ENCODE measurements around the gene ATG13. TPM values are rescaled to one million over a fixed set of nuclear protein-coding genes. Genes with fewer than 3 reads are reported as not detected.

ATG13 gene
- total and polyA plus RNA-seq, 2 experiments from 2014 or later = 32.9 to 71.1 TPM

DNA sequence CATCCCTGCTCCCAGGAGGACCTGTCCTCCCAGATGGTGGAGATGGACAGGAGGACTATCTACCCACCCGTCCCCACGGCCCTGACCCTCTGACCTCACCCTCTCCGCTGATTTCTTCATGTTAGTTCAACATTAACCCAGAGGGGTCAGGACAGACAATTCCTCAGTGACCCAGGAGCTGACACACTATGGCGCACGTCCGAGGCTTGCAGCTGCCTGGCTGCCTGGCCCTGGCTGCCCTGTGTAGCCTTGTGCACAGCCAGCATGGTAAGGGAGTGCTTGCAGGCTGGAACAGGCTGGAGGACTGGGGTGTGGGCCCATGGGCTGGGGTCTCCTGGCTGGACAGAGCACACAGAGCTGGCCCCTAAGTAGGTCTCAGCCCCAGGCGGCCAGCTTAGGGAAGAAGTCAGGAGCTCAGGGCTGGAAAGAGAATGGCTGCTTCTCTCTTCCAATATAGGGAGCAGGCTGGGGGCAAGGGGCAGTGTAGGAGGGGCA lies 101.7 kb downstream of the ATG13 start, which contains the start of gene F2:
F2 (plus strand) TSS at position 166 of the 495 bp plus-strand sequence; CDS start at position 189, 23 bp downstream.
- peak within 1 kb of the TSS; percentile 52 for H2AFZ ChIP-seq
- no peaks in the 10 kb centered on the region for H3K9me2 ChIP-seq (ENCODE audit: insufficient read depth)
- Mint-ChIP-seq H3K4me1 (peaks cover 6% of the 10 kb centered on the region), H3K36me3 (ENCODE audit: low read depth) (no peaks in the 10 kb centered on the region), H3K4me3 (no peak within 1 kb of the TSS), H3K27ac (no peak within 1 kb of the TSS), H3K27me3 (ENCODE audit: insufficient read depth, low read depth, poor library complexity) (peaks cover 9% of the 10 kb centered on the region), H3K9me3 (no peaks in the 10 kb centered on the region; the same call in 2 of the 3 replicates)
- no peaks in the 10 kb centered on the region for H3K27me3 ChIP-seq (ENCODE audit: insufficient read depth)
- no peaks in the 10 kb centered on the region for H4K20me1 ChIP-seq (replicated peaks; ENCODE audit: insufficient read depth)
- no peak within 1 kb of the TSS for H3K4me3 ChIP-seq
- DNase-seq (ENCODE audit: low spot score) (no peak), ATAC-seq (no peak; the same call in 2 of the 3 replicates)
- no peaks in the 10 kb centered on the region for H3K4me1 ChIP-seq (ENCODE audit: insufficient read depth)
- no peaks in the 10 kb centered on the region for H3K79me2 ChIP-seq (replicated peaks; ENCODE audit: insufficient read depth)
- no peaks in the 10 kb centered on the region for H3K36me3 ChIP-seq (ENCODE audit: insufficient read depth)
- TF ChIP-seq, protein P1, sequence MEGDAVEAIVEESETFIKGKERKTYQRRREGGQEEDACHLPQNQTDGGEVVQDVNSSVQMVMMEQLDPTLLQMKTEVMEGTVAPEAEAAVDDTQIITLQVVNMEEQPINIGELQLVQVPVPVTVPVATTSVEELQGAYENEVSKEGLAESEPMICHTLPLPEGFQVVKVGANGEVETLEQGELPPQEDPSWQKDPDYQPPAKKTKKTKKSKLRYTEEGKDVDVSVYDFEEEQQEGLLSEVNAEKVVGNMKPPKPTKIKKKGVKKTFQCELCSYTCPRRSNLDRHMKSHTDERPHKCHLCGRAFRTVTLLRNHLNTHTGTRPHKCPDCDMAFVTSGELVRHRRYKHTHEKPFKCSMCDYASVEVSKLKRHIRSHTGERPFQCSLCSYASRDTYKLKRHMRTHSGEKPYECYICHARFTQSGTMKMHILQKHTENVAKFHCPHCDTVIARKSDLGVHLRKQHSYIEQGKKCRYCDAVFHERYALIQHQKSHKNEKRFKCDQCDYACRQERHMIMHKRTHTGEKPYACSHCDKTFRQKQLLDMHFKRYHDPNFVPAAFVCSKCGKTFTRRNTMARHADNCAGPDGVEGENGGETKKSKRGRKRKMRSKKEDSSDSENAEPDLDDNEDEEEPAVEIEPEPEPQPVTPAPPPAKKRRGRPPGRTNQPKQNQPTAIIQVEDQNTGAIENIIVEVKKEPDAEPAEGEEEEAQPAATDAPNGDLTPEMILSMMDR (conservative IDR thresholded peaks at IDR 0.05; ENCODE audit: low read depth in 2 of 2) = no peak
- TF ChIP-seq EZH2phosphoT487 (IDR thresholded peaks at IDR 0.05; ENCODE audit: unreplicated experiment) (no peak), NANOG (IDR thresholded peaks at IDR 0.05; ENCODE audit: borderline replicate concordance) (no peak), ETS1 (IDR thresholded peaks at IDR 0.05) (no peak), ZNF331 (CRISPR knock-in tag; IDR thresholded peaks at IDR 0.05; ENCODE audit: low read depth) (no peak), CREB1 (CRISPR knock-in tag; IDR thresholded peaks at IDR 0.05; ENCODE audit: low read depth) (no peak), EZH2 (IDR thresholded peaks at IDR 0.05; ENCODE audit: low read depth, unreplicated experiment) (no peak), JUNB (IDR thresholded peaks at IDR 0.05; ENCODE audit: unreplicated experiment) (no peak), ZNF114 (CRISPR knock-in tag; IDR thresholded peaks at IDR 0.05) (no peak), POLR2AphosphoS5 (IDR thresholded peaks at IDR 0.05; ENCODE audit: low read depth) (no peak)
- TF ChIP-seq, protein P2, sequence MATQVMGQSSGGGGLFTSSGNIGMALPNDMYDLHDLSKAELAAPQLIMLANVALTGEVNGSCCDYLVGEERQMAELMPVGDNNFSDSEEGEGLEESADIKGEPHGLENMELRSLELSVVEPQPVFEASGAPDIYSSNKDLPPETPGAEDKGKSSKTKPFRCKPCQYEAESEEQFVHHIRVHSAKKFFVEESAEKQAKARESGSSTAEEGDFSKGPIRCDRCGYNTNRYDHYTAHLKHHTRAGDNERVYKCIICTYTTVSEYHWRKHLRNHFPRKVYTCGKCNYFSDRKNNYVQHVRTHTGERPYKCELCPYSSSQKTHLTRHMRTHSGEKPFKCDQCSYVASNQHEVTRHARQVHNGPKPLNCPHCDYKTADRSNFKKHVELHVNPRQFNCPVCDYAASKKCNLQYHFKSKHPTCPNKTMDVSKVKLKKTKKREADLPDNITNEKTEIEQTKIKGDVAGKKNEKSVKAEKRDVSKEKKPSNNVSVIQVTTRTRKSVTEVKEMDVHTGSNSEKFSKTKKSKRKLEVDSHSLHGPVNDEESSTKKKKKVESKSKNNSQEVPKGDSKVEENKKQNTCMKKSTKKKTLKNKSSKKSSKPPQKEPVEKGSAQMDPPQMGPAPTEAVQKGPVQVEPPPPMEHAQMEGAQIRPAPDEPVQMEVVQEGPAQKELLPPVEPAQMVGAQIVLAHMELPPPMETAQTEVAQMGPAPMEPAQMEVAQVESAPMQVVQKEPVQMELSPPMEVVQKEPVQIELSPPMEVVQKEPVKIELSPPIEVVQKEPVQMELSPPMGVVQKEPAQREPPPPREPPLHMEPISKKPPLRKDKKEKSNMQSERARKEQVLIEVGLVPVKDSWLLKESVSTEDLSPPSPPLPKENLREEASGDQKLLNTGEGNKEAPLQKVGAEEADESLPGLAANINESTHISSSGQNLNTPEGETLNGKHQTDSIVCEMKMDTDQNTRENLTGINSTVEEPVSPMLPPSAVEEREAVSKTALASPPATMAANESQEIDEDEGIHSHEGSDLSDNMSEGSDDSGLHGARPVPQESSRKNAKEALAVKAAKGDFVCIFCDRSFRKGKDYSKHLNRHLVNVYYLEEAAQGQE (IDR thresholded peaks at IDR 0.05; ENCODE audit: unreplicated experiment) = no peak
- H3F3A ChIP-seq (replicated peaks; ENCODE audit: low read depth) = no peaks in the 10 kb centered on the region
- H3K4me2 ChIP-seq = no peak within 1 kb of the TSS
- H3K27ac ChIP-seq (ENCODE audit: low read depth) = no peak within 1 kb of the TSS
